Fibroblast of pulmonary artery (primary cell): ENCODE data around the gene FHOD1.

Experiments used
- DNase-seq: peaks from one replicate; pipeline ENCODE4 v3.0.0-alpha.2; 2010; ENCODE audit warnings: low read depth
- H3K4me3 ChIP-seq: replicated peaks from 2 replicates; pipeline ENCODE4 v1.5.1; 2011; ENCODE audit warnings: low read depth, mild to moderate bottlenecking, control low read depth, low read length, moderate library complexity
- CTCF ChIP-seq: IDR thresholded peaks from 2 replicates; pipeline ENCODE4 v1.5.1; 2011; ENCODE audit warnings: mild to moderate bottlenecking, control low read depth, low read length, inconsistent platforms; ENCODE audit errors: missing control alignments

FHOD1 gene

GRCh38 chr16:67226295-67226803 is 20.9 kb downstream of the FHOD1 start:
- no peak for DNase-seq
- H3K4me3 ChIP-seq, result peak overlapping the region; percentile 99
- no peak for TF ChIP-seq CTCF

GRCh38 chr16:67223992-67224391 is 23.3 kb downstream of the FHOD1 start:
- TF ChIP-seq CTCF, result no peak

GRCh38 chr16:67216612-67217490 is 30.4 kb downstream of the FHOD1 start:
- H3K4me3 ChIP-seq, result no peak overlapping the region
- DNase-seq, result no peak
- no peak for TF ChIP-seq CTCF

More at GRCh38 chr16:67223992-67224391, 23.3 kb downstream of the FHOD1 start:
- no peak overlapping the region for H3K4me3 ChIP-seq
- no peak for DNase-seq

GRCh38 chr16:67215706-67216105 is 31.6 kb downstream of the FHOD1 start:
- no peak for TF ChIP-seq CTCF
- H3K4me3 ChIP-seq, result no peak overlapping the region
- DNase-seq, result no peak

GRCh38 chr16:67213197-67214019 is 33.9 kb downstream of the FHOD1 start:
- DNase-seq, result no peak
- H3K4me3 ChIP-seq, result no peak overlapping the region
- TF ChIP-seq CTCF, result no peak

GRCh38 chr16:67212766-67213165 is 34.5 kb downstream of the FHOD1 start:
- DNase-seq, result no peak

More at GRCh38 chr16:67212766-67213165, 34.5 kb downstream of the FHOD1 start:
- no peak overlapping the region for H3K4me3 ChIP-seq
- TF ChIP-seq CTCF, result no peak
